ENCODE data around the gene PADI4.

DNA sequence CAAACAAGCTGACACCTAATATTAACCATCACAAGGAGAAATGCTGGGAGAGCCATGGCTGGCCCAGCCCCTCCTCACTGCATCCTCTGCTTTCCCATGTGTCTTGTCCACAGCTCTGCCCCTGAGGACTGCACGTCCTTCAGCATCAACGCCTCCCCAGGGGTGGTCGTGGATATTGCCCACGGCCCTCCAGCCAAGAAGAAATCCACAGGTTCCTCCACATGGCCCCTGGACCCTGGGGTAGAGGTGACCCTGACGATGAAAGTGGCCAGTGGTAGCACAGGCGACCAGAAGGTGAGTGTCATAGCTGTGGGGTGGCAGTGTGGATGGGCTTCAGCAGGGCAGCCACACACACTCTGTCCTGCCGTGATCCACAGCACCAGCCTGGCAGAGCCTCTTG is 22.9 kb downstream of the PADI4 start:
- TF ChIP-seq, protein P1, sequence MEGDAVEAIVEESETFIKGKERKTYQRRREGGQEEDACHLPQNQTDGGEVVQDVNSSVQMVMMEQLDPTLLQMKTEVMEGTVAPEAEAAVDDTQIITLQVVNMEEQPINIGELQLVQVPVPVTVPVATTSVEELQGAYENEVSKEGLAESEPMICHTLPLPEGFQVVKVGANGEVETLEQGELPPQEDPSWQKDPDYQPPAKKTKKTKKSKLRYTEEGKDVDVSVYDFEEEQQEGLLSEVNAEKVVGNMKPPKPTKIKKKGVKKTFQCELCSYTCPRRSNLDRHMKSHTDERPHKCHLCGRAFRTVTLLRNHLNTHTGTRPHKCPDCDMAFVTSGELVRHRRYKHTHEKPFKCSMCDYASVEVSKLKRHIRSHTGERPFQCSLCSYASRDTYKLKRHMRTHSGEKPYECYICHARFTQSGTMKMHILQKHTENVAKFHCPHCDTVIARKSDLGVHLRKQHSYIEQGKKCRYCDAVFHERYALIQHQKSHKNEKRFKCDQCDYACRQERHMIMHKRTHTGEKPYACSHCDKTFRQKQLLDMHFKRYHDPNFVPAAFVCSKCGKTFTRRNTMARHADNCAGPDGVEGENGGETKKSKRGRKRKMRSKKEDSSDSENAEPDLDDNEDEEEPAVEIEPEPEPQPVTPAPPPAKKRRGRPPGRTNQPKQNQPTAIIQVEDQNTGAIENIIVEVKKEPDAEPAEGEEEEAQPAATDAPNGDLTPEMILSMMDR (IDR thresholded peaks at IDR 0.05; ENCODE audit: control extremely low read depth in 1 of 3, insufficient read depth in 1 of 3, low read depth in 1 of 3, low read length in 3 of 3), result no peak
- TF ChIP-seq, protein P2, sequence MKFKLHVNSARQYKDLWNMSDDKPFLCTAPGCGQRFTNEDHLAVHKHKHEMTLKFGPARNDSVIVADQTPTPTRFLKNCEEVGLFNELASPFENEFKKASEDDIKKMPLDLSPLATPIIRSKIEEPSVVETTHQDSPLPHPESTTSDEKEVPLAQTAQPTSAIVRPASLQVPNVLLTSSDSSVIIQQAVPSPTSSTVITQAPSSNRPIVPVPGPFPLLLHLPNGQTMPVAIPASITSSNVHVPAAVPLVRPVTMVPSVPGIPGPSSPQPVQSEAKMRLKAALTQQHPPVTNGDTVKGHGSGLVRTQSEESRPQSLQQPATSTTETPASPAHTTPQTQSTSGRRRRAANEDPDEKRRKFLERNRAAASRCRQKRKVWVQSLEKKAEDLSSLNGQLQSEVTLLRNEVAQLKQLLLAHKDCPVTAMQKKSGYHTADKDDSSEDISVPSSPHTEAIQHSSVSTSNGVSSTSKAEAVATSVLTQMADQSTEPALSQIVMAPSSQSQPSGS (IDR thresholded peaks at IDR 0.05; ENCODE audit: low read length), result no peak
- TF ChIP-seq TAF1 (IDR thresholded peaks at IDR 0.05; ENCODE audit: low read depth, low read length), result no peak
- TF ChIP-seq, protein P3, sequence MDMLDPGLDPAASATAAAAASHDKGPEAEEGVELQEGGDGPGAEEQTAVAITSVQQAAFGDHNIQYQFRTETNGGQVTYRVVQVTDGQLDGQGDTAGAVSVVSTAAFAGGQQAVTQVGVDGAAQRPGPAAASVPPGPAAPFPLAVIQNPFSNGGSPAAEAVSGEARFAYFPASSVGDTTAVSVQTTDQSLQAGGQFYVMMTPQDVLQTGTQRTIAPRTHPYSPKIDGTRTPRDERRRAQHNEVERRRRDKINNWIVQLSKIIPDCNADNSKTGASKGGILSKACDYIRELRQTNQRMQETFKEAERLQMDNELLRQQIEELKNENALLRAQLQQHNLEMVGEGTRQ (IDR thresholded peaks at IDR 0.05; ENCODE audit: low read length), result no peak
- no peak for TF ChIP-seq POLR2AphosphoS5 (IDR thresholded peaks at IDR 0.05; ENCODE audit: low read depth, low read length)
- TF ChIP-seq, protein P4, sequence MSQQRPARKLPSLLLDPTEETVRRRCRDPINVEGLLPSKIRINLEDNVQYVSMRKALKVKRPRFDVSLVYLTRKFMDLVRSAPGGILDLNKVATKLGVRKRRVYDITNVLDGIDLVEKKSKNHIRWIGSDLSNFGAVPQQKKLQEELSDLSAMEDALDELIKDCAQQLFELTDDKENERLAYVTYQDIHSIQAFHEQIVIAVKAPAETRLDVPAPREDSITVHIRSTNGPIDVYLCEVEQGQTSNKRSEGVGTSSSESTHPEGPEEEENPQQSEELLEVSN (IDR thresholded peaks at IDR 0.05), result no peak
- TF ChIP-seq RAD21 (IDR thresholded peaks at IDR 0.05 in 1 of 2, conservative IDR thresholded peaks at IDR 0.05 in 1 of 2; ENCODE audit: low read depth in 2 of 2, low read length in 2 of 2), result no peak
- TF ChIP-seq SUZ12 (IDR thresholded peaks at IDR 0.05; ENCODE audit: low read length), result no peak
- no peak for TF ChIP-seq CEBPB (IDR thresholded peaks at IDR 0.05; ENCODE audit: low read depth, low read length)

All from H1 (cell line).